ENCODE results near the gene SSTR1. TPM values are rescaled to one million over a fixed set of nuclear protein-coding genes. Genes with fewer than 3 reads are reported as not detected.

SSTR1 gene
- total RNA-seq, 2 experiments from 2014 or later = not detected

DNA sequence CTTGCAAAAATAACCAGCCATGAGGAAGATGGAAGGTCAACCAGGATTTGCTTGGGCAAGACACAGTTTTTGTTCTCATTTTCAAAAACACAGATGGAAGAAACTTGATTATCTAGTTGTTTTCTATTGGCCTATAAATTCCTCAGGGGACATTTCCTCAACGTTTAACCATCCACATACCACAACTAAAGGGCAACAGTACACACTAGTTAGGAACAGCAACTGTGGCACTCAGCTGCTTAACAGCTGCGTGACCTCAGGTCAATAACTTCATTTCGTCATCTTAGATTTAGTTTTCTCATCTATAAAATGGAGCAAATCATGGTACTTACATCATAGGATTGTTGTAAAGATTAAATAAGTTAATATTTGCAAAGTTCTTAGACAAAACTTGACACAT, 18.7 kb downstream of the SSTR1 start:
- DNase-seq (no peak), ATAC-seq (no peak)
- intact Hi-C loops (cut with micrococcal nuclease) = no loop called here
- Mint-ChIP-seq H3K36me3 (ENCODE audit: low read depth) (no peaks in the 10 kb centered on the region), H3K4me3 (no peak overlapping the region), H3K9me3 (no peaks in the 10 kb centered on the region), H3K27me3 (peaks cover 4% of the 10 kb centered on the region), H3K4me1 (ENCODE audit: low read depth) (no peaks in the 10 kb centered on the region), H3K27ac (no peak overlapping the region)
- CTCF ChIA-PET = no interaction called here
- TF ChIP-seq, protein P1, sequence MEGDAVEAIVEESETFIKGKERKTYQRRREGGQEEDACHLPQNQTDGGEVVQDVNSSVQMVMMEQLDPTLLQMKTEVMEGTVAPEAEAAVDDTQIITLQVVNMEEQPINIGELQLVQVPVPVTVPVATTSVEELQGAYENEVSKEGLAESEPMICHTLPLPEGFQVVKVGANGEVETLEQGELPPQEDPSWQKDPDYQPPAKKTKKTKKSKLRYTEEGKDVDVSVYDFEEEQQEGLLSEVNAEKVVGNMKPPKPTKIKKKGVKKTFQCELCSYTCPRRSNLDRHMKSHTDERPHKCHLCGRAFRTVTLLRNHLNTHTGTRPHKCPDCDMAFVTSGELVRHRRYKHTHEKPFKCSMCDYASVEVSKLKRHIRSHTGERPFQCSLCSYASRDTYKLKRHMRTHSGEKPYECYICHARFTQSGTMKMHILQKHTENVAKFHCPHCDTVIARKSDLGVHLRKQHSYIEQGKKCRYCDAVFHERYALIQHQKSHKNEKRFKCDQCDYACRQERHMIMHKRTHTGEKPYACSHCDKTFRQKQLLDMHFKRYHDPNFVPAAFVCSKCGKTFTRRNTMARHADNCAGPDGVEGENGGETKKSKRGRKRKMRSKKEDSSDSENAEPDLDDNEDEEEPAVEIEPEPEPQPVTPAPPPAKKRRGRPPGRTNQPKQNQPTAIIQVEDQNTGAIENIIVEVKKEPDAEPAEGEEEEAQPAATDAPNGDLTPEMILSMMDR (IDR thresholded peaks at IDR 0.05) = no peak
- POLR2A ChIA-PET = no interaction called here

- POLR2A ChIA-PET = no interaction called here
- TF ChIP-seq, protein P1 (IDR thresholded peaks at IDR 0.05) = no peak
- no peak for ATAC-seq
- intact Hi-C loops (cut with micrococcal nuclease) = no loop called here
- no peak for DNase-seq
- Mint-ChIP-seq H3K4me1 (ENCODE audit: low read depth) (no peaks in the 10 kb centered on the region), H3K4me3 (no peak overlapping the region), H3K9me3 (no peaks in the 10 kb centered on the region), H3K27ac (no peak overlapping the region), H3K27me3 (peaks cover 1% of the 10 kb centered on the region), H3K36me3 (ENCODE audit: low read depth) (no peaks in the 10 kb centered on the region)
- CTCF ChIA-PET = no interaction called here
These were observed 25.5 kb downstream of the SSTR1 start for GRCh38 chr14:38233218-38233617.

DNA sequence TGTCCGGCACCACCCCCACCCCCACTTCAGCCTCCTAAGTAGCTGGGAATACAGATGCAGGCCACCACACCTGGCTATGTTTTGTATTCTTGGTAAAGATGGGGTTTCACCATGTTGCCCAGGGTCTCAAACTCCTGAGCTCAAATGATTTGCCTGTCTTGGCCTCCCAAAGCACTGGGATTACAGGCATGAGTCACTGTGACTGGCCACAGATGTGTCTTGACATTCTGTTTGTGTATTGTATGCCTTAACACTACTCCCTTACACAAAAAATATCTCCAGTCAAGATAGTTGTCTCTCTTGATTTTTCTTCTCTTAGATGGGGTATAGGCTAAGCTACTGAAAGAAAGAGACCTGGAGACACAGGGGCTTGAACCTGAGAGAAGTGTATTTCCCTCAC, 30.6 kb downstream of the SSTR1 start:
- POLR2A ChIA-PET = no interaction called here
- H3K4me1 Mint-ChIP-seq (ENCODE audit: low read depth) = no peaks in the 10 kb centered on the region
- no peaks in the 10 kb centered on the region for H3K9me3 Mint-ChIP-seq
- TF ChIP-seq, protein P1 (IDR thresholded peaks at IDR 0.05) = no peak
- ATAC-seq (no peak), DNase-seq (no peak)
- H3K4me3 Mint-ChIP-seq = no peak overlapping the region
- CTCF ChIA-PET = no interaction called here
- intact Hi-C loops (cut with micrococcal nuclease) = no loop called here
- no peak overlapping the region for H3K27ac Mint-ChIP-seq
- peaks cover 8% of the 10 kb centered on the region for H3K27me3 Mint-ChIP-seq
- no peaks in the 10 kb centered on the region for H3K36me3 Mint-ChIP-seq (ENCODE audit: low read depth)

GRCh38 chr14:38238878-38239277, 31.2 kb downstream of the SSTR1 start:
- H3K27ac Mint-ChIP-seq = no peak overlapping the region
- H3K27me3 Mint-ChIP-seq = peaks cover 8% of the 10 kb centered on the region
- POLR2A ChIA-PET = no interaction called here
- no peaks in the 10 kb centered on the region for H3K36me3 Mint-ChIP-seq (ENCODE audit: low read depth)
- intact Hi-C loops (cut with micrococcal nuclease) = no loop called here
- no peaks in the 10 kb centered on the region for H3K4me1 Mint-ChIP-seq (ENCODE audit: low read depth)
- TF ChIP-seq, protein P1 (IDR thresholded peaks at IDR 0.05) = no peak
- no peak overlapping the region for H3K4me3 Mint-ChIP-seq
- CTCF ChIA-PET = no interaction called here
- no peak for ATAC-seq
- H3K9me3 Mint-ChIP-seq = no peaks in the 10 kb centered on the region
- DNase-seq = no peak

DNA sequence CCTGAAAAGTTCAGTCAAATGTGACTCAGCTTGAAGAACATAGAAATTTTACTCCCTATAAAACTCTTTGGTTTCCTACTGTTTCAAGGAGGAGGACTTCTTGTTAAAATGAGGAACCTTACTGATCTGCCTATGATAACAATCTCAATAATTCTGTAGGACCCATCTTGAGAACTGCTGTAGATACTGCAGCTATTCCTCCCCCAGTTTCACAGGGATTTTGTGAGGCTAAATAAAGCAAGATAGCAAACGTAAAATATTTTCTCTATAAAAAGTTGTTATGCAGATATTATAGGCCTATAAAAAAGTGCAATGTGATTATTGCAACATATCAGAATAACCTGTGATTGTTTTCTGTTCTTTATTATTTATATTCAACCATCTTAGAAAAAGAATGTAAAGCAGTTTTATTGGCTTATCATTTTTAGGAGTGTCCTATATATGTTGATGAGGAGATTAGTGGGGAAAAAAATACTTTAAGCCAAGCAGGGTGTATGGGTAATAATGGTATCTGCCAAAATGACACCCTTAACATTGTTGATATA, 36.1 kb downstream of the SSTR1 start:
- no peak for ATAC-seq
- ChIA-PET CTCF (no interaction called here), POLR2A (no interaction called here)
- no peaks in the 10 kb centered on the region for H3K9me3 Mint-ChIP-seq
- no peak for DNase-seq
- TF ChIP-seq, protein P1 (IDR thresholded peaks at IDR 0.05) = no peak
- H3K4me1 Mint-ChIP-seq (ENCODE audit: low read depth) = no peaks in the 10 kb centered on the region
- intact Hi-C loops (cut with micrococcal nuclease) = no loop called here
- H3K27me3 Mint-ChIP-seq = peaks cover 11% of the 10 kb centered on the region
- H3K27ac Mint-ChIP-seq = no peak overlapping the region
- H3K36me3 Mint-ChIP-seq (ENCODE audit: low read depth) = no peaks in the 10 kb centered on the region
- no peak overlapping the region for H3K4me3 Mint-ChIP-seq
